GM12874 (cell line): Measurements from ENCODE around the gene WDR7.

Source experiments
- TF ChIP-seq, protein P1 (sequence below): IDR thresholded peaks from 2 replicates; pipeline ENCODE4 v1.5.1; 2011; ENCODE audit warnings: low read depth, mild to moderate bottlenecking, control low read depth, low read length, moderate library complexity; ENCODE audit not compliant: insufficient read depth

The WDR7 gene

DNA sequence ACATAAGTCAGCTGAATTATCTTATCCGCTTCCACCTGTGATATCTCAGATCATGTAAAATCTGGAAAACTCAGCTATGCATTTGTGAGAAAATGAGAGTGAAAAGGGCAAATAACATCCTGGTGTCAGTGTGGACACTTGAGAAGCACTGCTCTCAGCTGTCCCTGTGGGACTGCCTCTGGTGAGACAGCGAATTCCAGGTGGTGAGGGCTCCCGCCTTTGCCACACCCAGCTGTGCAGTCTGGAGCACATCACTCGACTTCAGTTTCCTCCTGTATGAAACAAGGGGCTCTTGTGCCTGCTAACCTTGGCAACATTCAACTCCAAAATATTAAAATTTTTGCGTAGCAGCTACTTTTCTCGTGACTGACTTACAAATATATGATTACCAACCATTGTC, 300.9 kb downstream of the WDR7 start:
- TF ChIP-seq, protein P1, sequence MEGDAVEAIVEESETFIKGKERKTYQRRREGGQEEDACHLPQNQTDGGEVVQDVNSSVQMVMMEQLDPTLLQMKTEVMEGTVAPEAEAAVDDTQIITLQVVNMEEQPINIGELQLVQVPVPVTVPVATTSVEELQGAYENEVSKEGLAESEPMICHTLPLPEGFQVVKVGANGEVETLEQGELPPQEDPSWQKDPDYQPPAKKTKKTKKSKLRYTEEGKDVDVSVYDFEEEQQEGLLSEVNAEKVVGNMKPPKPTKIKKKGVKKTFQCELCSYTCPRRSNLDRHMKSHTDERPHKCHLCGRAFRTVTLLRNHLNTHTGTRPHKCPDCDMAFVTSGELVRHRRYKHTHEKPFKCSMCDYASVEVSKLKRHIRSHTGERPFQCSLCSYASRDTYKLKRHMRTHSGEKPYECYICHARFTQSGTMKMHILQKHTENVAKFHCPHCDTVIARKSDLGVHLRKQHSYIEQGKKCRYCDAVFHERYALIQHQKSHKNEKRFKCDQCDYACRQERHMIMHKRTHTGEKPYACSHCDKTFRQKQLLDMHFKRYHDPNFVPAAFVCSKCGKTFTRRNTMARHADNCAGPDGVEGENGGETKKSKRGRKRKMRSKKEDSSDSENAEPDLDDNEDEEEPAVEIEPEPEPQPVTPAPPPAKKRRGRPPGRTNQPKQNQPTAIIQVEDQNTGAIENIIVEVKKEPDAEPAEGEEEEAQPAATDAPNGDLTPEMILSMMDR, result no peak

DNA sequence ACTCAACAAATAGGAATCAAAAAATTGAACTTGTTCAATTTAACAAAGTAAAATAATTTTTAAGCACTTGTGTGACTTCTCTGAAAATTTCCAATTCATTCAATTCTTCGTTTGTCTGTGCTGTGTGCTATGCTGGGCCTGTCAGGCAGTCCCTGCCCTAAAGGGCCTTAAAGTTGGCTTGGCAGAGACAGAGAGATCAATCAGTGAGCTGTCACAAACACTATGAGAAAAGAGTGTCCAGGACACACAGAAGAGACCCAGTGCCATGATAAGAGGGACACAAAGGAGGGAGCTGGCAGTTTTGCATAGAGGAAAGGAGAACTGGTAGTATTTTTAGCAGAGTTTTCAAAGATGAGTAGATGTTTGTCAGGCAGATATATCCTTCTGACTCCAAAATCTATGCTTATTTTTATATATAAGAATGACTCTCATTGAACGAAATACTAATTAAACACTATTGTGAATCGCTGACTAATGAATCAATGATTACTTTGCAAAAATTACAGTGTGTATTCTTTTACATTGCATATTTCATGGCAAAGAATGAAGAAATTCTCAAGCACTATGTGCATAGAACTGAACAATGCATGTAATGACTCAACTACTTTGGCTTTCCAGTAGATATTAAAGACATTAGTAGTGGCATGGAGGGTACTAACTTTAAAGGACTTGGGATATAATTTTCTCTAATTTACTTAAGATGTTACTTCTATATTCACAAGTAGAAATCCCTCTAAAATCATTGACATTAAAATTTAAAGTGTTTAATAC, 302.5 kb downstream of the WDR7 start:
- TF ChIP-seq, protein P1, result no peak

DNA sequence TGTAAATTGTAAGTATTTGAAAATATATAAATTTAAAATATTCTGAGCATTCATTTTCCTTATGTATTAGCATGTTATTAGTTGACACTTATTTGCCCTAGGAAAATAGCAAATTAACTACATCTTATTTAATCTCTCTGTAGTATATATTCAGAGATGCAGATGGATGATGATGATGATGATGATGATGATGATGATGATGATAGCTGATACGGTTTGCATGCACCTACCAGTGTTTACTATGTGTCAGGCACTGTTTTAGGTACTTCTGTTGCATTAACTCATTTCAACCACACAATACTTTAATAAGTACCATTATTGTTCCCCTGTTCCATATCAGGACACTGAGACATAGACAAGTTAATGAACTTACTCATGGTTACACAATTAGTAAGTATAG, 304.3 kb downstream of the WDR7 start:
- TF ChIP-seq, protein P1, result no peak

DNA sequence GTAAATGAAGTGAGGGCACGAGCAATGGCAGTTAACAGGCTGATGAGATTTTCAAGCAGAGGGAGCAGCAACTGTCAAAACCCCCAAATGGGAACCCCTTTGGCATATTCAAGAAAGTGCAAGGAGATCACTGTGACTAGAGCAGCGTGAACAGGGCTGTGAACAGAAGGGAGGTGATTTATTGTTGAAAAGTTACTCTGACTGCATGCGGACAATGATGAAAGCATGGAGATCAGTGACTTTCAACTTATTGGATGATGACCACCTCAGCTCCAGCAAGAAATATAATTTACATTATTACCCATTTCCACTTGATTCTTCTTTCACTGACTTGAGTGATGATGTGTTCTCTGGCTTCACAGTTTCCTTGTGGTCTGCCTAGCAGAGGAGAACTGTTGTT, 308.0 kb downstream of the WDR7 start:
- TF ChIP-seq, protein P1, result no peak

DNA sequence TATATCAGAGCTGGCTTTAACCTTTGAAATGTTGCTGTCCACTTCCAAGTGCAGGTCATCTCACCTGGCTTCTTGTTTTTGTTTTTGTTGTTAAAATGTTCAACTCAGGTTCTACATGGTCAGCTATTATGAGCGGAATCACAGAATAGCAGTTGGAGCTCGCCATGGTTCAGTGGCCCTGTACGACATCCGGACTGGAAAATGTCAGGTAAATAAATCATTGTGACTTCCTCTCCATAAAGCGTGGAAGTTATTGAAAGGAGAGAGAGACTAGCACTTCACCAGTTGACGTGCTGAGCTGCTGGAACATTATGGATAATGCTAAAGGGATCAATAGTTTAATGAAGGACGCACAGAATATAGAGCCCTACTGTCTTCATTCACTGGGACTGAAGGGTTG, 311.2 kb downstream of the WDR7 start:
- TF ChIP-seq, protein P1, result no peak

DNA sequence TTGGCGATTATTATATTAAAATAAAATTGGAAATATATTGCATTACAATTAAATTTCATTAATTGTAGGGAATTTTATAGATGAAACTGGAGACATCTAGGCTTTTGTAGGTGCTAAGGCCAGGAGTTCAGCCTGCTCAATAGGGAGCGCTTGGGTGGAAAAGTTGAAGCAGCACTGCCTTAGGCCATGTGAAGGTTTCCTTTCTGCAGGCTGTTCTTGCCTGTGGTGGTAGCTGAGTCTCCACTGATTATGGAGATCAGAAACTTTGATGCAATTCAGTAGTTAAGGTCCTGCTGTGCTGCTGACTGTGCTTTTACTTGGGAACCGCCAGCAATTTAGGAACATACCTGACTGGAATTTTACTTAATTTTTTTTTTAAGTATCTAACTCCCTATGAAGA, 315.9 kb downstream of the WDR7 start:
- TF ChIP-seq, protein P1, result no peak

DNA sequence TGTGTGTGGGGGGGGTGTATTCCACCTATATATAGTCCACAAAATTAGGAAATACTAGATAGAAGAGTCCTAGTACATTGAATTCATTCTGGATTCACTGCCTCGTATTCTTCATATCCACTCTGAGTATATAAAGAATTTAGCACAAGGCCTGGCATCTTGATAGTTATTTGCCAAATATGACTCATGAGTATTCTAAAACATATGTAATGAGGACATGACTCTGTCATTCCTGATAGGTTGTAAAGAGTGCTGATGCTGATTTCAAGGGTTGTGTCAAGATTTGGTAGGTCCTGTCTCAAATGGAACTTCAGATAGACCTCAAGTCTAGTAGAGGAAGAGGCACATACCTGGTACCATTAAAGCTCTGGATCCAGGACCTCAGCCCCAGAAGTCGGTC, 322.3 kb downstream of the WDR7 start:
- TF ChIP-seq, protein P1, result no peak
